ENCODE measurements around the gene UPP1. TPM values are rescaled to one million over a fixed set of nuclear protein-coding genes. Genes with fewer than 3 reads are reported as not detected.
"Not testable (repeated sequence)": the region's sequence is repeated elsewhere in the genome, so short reads cannot be mapped to it uniquely, and the experiment has no call there.

The UPP1 gene
- total RNA-seq, 2 experiments from 2014 or later, result 1.8 to 7.0 TPM

DNA sequence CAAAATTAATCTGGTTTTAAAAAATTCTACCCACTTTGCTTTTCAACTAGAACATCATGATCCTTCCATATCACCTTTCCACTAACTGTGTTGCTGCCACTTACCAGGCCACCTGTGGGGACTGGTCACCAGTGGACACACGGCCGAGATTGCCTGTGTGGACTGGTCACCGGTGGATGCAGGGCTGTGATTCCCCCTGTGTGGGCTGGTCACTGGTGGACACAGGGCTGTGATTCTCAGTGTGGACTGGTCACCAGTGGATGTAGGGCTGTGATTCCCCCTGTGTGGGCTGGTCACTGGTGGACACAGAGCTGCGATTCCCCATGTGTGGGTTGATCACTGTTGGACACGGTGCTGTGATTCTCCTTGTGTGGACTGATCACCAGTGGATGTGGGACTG lies 27.0 kb downstream of the UPP1 start:
- Histone ChIP-seq H3K9me2 (ENCODE audit: insufficient read depth, low read length) (no peaks in the 10 kb centered on the region), H3K9me3 (ENCODE audit: low read length) (no peaks in the 10 kb centered on the region), H3K4me2 (ENCODE audit: low read length) (no peak overlapping the region), H3K4me1 (ENCODE audit: insufficient read depth, low read length, poor library complexity, severe bottlenecking) (no peaks in the 10 kb centered on the region), H3K79me2 (ENCODE audit: insufficient read depth, low read depth, low read length) (no peaks in the 10 kb centered on the region), H3K4me3 (ENCODE audit: low read depth, low read length, poor library complexity, severe bottlenecking) (no peak overlapping the region), H3K36me3 (ENCODE audit: insufficient read depth, low read length) (no peaks in the 10 kb centered on the region), H4K20me1 (ENCODE audit: insufficient read depth, low read length) (no peaks in the 10 kb centered on the region), H3K27ac (ENCODE audit: low read depth, low read length, poor library complexity, severe bottlenecking) (no peak overlapping the region), H2AFZ (ENCODE audit: low read length) (no peak overlapping the region)
- CTCF ChIA-PET (ENCODE audit: unreplicated experiment), result no interaction called here
- BruUV-seq (replicated peaks), result no TSS peak
- no peak for DNase-seq (ENCODE audit: low spot score)
- POLR2A ChIA-PET, result no interaction called here
- intact Hi-C loops (cut with micrococcal nuclease; ENCODE audit: unreplicated experiment), result no loop called here
- TF ChIP-seq, protein P1, sequence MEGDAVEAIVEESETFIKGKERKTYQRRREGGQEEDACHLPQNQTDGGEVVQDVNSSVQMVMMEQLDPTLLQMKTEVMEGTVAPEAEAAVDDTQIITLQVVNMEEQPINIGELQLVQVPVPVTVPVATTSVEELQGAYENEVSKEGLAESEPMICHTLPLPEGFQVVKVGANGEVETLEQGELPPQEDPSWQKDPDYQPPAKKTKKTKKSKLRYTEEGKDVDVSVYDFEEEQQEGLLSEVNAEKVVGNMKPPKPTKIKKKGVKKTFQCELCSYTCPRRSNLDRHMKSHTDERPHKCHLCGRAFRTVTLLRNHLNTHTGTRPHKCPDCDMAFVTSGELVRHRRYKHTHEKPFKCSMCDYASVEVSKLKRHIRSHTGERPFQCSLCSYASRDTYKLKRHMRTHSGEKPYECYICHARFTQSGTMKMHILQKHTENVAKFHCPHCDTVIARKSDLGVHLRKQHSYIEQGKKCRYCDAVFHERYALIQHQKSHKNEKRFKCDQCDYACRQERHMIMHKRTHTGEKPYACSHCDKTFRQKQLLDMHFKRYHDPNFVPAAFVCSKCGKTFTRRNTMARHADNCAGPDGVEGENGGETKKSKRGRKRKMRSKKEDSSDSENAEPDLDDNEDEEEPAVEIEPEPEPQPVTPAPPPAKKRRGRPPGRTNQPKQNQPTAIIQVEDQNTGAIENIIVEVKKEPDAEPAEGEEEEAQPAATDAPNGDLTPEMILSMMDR (conservative IDR thresholded peaks at IDR 0.05; ENCODE audit: low read length), result no peak
- no peak for TF ChIP-seq EZH2phosphoT487 (IDR thresholded peaks at IDR 0.05; ENCODE audit: borderline replicate concordance, low read depth, low read length)

DNA sequence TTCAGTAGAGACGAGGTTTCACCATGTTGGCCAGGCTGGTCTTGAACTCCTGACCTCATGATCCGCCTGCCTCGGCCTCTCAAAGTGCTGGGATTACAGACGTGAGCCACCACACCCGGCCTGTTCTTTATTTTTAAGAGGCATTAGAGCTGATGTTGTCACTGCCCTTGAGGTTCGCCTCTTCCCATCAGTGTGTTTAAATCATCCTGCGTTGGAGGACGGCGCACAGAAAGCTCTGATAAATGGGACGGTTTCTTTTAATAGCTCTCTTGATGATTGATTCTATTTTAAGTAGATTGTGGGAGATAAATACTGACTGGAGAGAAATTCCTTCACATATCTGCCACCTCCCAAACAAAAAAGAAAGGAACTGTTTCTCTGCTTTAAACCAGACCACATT lies 29.0 kb downstream of the UPP1 start:
- CTCF ChIA-PET (ENCODE audit: unreplicated experiment), result no interaction called here
- no peaks in the 10 kb centered on the region for H4K20me1 ChIP-seq (ENCODE audit: insufficient read depth, low read length)

DNA sequence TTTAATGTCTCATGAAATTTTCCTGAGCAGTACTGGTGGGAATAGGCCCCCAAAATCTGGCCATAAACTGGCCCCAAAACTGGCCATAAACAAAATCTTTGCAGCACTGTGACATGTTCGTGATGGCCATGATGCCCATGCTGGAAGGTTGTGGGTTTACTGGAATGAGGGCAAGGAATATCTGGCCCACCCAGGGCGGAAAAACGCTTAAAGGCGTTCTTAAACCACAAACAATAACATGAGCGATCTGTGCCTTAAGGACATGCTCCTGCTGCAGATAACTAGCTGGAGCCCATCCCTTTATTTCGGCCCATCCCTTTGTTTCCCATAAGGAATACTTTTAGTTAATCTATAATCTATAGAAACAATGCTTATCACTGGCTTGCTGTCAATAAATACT lies 31.5 kb downstream of the UPP1 start:
- H3K4me3 ChIP-seq (ENCODE audit: low read depth, low read length, poor library complexity, severe bottlenecking); DNase-seq (ENCODE audit: low spot score): not testable (repeated sequence)

More for the DNA sequence above, 29.0 kb downstream of the UPP1 start:
- Histone ChIP-seq H3K4me2 (ENCODE audit: low read length) (no peak overlapping the region), H3K27ac (ENCODE audit: low read depth, low read length, poor library complexity, severe bottlenecking) (no peak overlapping the region), H3K9me2 (ENCODE audit: insufficient read depth, low read length) (no peaks in the 10 kb centered on the region), H3K79me2 (ENCODE audit: insufficient read depth, low read depth, low read length) (no peaks in the 10 kb centered on the region), H3K36me3 (ENCODE audit: insufficient read depth, low read length) (no peaks in the 10 kb centered on the region), H3K4me3 (ENCODE audit: low read depth, low read length, poor library complexity, severe bottlenecking) (no peak overlapping the region), H2AFZ (ENCODE audit: low read length) (no peak overlapping the region), H3K9me3 (ENCODE audit: low read length) (no peaks in the 10 kb centered on the region), H3K4me1 (ENCODE audit: insufficient read depth, low read length, poor library complexity, severe bottlenecking) (no peaks in the 10 kb centered on the region)
- DNase-seq (ENCODE audit: low spot score), result no peak
- intact Hi-C loops (cut with micrococcal nuclease; ENCODE audit: unreplicated experiment), result no loop called here
- no peak for TF ChIP-seq EZH2phosphoT487 (IDR thresholded peaks at IDR 0.05; ENCODE audit: borderline replicate concordance, low read depth, low read length)
- TF ChIP-seq, protein P1 (conservative IDR thresholded peaks at IDR 0.05; ENCODE audit: low read length), result no peak
- POLR2A ChIA-PET, result no interaction called here
- BruUV-seq (replicated peaks), result no TSS peak

More for the DNA sequence above, 31.5 kb downstream of the UPP1 start:
- intact Hi-C loops (cut with micrococcal nuclease; ENCODE audit: unreplicated experiment); H3K9me2 ChIP-seq (ENCODE audit: insufficient read depth, low read length); BruUV-seq (replicated peaks); H3K79me2 ChIP-seq (ENCODE audit: insufficient read depth, low read depth, low read length); CTCF ChIA-PET (ENCODE audit: unreplicated experiment); H3K9me3 ChIP-seq (ENCODE audit: low read length); H3K4me2 ChIP-seq (ENCODE audit: low read length); H3K36me3 ChIP-seq (ENCODE audit: insufficient read depth, low read length); H4K20me1 ChIP-seq (ENCODE audit: insufficient read depth, low read length); H3K4me1 ChIP-seq (ENCODE audit: insufficient read depth, low read length, poor library complexity, severe bottlenecking); H3K27ac ChIP-seq (ENCODE audit: low read depth, low read length, poor library complexity, severe bottlenecking); H2AFZ ChIP-seq (ENCODE audit: low read length): not testable (repeated sequence)
- POLR2A ChIA-PET, result interaction anchor here (0.7 to 2.1 kb wide), 3 partner anchors 16 to 55 kb away, joined by 3 to 6 read pairs (median 3); no protein-coding TSS in a partner anchor
